Fibroblast of skin of left quadriceps (primary cell): ENCODE results near the gene CFAP70.

Source experiments
- DNase-seq, 2 experiments: peaks; one replicate each; pipeline ENCODE4 v3.0.0-alpha.2; 2013; ENCODE audit warnings: low read depth in 2 of 2

The CFAP70 gene

DNA sequence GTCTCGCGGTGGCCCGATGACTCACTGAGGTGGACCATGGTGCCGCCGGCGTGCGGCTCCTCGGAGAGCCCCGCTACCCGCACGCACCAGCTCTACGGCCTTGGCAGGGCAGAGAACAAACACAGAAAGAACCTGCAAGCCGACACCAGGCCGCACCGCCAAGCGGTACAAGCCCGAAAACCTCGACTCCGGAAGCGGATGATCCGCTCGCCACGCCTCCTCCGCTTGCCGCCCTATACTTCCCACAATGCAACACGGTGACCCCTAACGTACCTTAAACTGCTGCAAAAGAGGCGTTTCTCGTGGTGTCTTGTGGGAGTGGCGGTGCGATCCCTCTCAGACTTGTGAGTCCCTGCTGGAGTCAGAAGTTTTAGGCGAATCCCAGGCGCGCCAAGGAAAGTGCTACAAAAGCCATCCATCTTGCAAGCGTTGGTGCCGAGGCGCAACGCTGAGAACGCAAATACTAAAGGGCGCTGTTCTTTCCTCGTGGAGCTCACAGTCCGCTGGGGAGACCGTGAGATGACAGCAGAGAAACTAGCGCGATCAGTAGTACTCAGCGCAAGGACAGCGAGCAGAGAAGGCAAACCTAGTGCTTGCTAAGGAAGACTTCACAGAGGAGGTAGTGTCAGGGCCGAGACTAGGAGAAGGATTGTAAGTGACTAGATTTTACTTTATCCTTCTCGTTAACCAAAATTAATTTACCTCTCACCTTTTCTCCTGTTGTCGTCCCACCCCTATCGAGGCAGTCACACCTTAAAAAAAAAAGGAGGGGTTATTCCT lies 106.0 kb downstream of the CFAP70 start, which contains the start of gene MRPS16:
Gene MRPS16, minus strand, starts transcription at position 200 of the 780 bp plus-strand sequence. Its CDS starts 162 bp downstream, at position 38.
- peak; percentile 92 to 93 for DNase-seq

DNA sequence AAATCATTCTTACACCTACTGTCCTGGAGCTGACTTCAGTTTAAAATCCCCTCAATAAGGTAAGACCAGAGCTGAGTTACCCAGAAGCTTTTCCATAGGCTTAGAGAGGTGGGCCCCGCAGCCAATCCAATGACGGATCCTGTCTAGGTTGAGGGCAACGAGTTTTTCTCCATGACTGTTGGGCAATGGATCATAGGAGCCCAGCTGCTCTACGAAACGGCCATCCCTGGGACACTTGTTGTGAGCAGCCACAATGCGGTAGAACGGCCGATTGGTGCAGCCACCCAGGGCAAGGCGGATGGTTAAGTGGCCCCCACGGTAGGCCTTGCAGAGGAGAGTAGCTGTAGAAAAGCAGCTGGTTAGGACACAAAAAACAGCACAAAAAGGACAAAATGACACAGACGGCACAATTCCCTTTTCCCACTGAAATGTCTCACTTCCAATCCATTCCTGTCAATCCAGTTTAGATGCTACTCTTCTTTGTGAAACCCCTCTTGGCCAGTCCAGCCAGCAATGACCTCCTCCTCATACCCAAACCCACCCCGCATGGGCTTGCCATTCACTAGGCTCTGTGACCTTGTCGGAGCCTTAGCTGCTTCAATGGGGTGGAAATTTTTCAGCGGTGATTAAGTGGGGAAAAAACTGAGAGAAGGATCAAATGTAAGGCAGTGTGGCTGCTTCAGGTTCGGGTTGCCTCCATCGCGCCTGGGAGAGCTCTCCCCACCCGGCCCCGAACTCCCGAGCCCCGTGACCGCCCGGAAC lies 106.8 kb downstream of the CFAP70 start:
- DNase-seq: no peak

DNA sequence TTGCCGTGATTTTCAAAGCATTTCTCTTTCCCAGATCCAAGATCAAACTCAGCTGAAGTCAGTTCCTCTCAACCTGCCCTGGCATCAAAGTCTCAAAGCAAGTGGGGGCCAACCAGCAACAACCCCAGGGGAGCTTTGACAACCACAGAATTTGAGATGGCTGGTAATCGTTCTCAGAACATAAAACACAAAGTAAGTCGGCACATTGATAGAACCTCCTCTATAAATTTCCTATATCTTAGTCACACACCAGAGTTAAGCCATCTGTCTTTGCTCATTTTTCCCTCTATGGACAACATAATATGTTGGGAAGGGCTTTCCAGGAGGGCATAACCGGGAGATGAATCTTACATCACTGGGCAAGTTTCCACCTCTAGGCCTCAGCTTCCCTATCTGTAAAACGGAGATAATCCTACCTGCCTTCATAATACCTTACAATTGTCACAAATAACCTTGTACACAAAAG lies 110.4 kb downstream of the CFAP70 start:
- no peak for DNase-seq

- DNase-seq: no peak
Observed at GRCh38 chr10:73247509-73248258, 111.0 kb downstream of the CFAP70 start.

- peak; percentile 79 to 83 for DNase-seq
Observed at GRCh38 chr10:73246646-73247508, 111.8 kb downstream of the CFAP70 start, which contains the start of gene DNAJC9. Gene DNAJC9, minus strand, starts transcription at chr10:73247255. Its CDS starts 66 bp downstream, at chr10:73247189.

- no peak for DNase-seq
Observed at GRCh38 chr10:73246322-73246645, 112.4 kb downstream of the CFAP70 start.

DNA sequence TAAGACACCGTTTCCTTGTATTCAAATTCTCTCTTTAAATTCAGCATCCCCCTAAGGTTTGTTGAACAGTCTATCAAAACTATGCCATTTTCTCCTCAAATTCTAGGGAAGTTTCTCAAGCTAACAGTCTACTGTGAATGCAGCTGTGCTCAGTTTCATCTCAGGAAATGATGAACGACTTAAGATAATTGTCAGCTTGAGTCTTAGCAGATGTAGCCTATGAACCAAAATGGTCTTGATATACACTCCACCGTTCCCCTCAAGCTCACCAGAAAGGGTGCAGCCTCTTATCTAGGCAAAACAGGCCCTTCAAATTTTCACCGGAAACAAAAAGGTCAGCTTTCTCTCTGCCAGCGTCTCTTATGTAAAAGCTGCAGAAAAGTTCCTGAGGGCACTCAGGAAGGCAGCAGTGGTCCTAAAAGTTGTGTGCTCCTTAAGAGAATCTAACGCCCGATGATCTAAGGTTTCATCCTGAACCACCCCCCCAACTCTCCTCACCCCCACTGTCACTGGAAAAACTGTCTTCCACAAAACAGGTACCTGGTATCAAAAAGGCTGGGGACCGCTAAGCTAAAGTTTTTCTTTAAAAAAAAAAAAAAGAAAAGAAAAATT lies 113.7 kb downstream of the CFAP70 start:
- no peak for DNase-seq

DNA sequence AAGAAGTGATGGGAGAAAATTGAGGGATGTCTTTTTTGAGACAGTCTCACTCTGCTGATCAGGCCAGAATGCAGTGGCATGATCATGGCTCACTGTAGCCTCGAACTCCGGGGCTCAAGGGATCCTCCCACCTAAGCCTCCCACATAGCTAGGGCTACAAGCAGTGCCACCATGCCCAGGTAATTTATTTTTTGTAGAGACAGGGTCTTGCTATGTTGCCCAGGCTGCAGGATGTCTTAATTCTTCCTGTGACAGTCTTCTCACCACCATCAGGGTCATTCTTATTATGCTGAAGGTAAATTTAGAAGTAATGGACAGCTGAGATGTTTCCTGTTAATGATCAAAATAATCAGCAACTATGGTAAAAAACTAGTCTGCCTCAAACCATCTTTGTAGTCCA lies 118.8 kb downstream of the CFAP70 start:
- DNase-seq: no peak

DNA sequence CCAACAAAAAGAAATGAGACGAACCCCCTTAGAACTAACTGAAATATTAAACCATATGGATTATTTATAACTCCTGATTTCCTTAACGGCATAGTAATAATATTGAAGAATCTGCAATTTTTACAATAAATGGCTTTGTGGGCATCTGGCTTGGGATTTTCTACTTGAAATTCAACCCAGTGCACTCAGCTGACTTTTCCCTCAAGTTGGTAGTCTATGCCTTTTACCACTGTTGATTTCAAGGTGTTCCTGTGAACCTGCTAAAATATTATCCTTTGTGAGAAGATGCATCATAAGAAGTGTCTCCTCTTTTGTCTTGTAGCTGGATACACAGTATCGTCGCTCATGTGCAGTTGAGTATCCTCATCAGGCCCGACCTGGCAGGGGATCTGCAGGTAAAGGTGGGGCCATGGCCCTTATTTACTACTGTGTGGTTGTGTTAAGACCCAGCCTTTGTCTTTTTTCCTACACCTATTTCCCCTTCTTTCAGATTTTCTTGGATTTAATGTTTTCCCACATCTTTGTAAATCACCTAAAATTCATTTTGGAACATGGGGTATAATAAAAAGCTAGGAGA lies 119.6 kb downstream of the CFAP70 start:
- DNase-seq: no peak

GRCh38 chr10:73234695-73235094 lies 124.0 kb downstream of the CFAP70 start:
- DNase-seq: no peak

GRCh38 chr10:73233883-73234282 lies 124.8 kb downstream of the CFAP70 start:
- DNase-seq: no peak

DNA sequence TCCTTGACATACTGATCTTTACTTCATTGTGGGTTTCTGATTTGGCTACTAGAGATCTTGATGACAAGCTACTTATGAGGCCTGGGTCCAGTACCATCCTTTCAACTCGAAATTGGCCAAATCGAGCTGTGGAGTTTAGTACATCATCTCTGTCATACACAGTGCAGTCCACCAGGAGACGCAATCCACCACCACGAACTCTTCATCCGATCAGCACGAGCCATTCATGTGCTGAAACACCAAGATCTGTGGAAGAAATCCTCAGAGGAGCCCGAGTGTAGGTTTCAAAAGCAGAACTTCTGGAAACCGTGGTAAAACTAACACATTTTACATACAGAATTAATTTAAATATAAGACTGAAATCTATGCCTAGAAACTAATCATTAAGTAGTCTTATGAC lies 125.8 kb downstream of the CFAP70 start:
- DNase-seq: no peak

- no peak for DNase-seq
Observed at GRCh38 chr10:73229567-73229966, 129.1 kb downstream of the CFAP70 start.

DNA sequence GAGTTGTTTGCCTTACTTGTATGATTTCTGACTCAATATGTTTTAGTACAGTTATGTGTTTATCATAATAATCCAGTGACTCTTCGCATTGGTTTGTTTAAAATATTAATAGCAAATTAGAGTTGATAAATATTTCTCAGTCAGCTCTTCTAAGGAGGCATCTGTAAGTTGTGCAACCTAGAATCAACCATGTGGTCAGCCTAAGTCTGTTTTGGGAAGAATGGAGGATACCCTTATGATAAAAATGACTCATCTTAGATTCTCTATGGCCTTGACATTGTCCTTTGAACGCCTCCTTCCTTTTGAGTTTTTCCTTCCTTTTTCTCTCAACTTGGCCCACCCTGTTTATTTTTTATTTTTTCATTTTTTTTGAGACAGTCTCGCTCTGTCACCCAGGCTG lies 130.4 kb downstream of the CFAP70 start:
- DNase-seq: no peak

- no peak for DNase-seq
Observed at GRCh38 chr10:73226663-73227062, 132.0 kb downstream of the CFAP70 start.

DNA sequence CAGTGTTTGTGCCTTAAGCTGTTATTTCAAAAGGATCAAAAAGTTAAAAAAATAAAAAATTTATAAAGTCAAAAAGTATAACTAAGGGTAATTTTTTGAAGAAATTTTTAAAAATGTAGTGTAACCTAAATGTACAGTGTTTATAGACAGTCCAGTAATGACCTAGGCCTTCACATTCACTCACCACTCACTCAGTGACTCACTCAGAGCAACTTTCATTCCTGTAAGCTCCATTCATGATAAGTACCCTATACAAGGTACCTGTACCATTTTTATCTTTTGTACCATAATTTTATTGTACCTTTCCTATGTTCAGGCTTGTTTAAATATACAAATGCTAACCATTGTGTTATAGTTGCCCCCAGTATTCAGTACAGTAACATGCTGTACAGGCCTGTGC lies 133.1 kb downstream of the CFAP70 start:
- DNase-seq: no peak

DNA sequence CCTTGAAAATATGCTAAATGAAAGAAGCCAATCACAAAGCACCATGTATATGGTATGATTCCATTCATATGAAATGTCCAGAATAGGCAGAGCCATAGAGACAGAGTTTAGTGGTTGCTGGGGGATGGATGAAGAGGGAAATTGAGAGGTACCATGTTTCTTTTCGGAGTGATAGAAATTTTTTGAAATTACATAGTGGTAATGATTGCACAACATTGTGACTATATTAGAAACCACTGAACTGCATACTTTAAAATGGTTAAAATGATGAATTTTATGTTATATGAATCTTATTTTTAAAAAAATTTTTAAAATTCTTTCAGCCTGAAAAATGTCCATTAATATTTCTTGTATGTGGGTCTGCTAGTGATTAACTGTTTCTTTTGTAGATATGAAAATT lies 137.7 kb downstream of the CFAP70 start:
- no peak for DNase-seq

DNA sequence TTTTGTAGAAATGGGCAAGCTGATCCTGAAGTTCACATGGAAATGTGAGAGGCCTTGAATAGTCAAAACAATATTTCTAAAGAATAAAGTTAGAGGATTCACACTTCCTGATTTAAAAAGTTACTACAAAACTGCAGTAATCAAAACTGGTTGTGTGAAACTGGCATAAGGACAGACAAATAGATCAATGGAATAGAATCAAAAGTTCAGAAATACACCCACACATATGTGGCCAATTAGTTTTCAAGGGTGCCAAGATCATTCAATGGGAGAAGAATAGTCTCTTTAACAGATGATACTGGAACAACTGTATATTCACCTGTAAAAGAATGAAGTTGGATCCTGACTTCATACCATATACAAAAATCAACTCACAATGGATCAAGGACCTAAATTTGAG lies 139.3 kb downstream of the CFAP70 start:
- no peak for DNase-seq

DNA sequence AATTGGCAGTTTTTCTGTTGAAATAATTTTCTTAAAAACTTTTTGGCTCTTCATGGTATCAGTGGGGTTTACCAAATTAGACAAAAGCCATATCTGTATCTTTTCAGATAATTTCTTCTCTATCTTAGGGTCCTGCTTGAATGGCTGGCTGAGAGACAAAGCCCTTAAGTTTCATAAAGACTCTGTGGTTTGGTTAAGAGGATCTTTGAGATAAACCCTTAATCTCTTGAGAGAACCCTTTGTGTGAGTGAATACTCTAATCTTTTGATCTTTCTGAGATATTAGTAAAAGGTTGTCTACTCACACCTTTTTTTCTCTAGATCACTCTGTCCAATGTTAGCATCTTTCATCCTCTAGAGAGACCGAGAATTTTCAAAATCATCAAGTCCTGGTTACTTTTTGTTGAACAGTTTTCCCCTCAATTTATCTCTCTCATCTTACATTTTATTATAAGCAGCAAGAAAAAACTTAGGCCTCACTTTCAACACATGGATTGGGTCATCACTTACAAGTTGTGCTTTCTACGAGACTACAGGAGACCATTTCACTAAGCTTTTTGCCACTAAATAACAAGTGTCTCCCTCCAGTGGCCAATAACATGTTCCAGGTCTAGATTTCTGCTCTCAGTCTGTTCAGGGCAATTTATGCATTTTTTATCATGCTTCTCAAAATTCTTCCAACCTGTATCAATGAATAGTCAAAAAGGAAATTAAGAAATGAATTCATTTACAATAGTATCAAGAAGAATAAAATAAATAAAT lies 140.1 kb downstream of the CFAP70 start:
- DNase-seq: no peak

GRCh38 chr10:73217628-73218027 lies 141.0 kb downstream of the CFAP70 start:
- DNase-seq: no peak
